Measurements from ENCODE around the gene SELP.

The SELP gene

DNA sequence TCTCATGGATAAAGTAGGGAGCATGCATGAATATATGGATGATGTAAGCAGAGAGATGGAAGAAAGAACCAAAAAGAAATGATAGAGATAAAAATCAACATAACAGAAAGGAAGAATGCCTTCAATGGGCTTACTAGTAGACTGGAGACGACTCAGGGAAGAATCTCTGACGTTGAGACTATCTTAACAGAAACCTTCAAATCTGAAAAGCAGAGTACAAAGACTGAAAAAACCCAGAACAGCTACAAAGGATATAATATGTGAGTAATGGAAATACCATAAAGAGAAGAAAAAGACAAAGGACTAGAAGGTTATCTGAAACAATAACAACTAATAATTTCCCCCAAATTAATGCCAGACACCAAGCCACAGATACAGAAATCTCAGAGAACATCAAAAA, 18.3 kb upstream of the SELP start:
- no peak overlapping the region for H3K9ac ChIP-seq

DNA sequence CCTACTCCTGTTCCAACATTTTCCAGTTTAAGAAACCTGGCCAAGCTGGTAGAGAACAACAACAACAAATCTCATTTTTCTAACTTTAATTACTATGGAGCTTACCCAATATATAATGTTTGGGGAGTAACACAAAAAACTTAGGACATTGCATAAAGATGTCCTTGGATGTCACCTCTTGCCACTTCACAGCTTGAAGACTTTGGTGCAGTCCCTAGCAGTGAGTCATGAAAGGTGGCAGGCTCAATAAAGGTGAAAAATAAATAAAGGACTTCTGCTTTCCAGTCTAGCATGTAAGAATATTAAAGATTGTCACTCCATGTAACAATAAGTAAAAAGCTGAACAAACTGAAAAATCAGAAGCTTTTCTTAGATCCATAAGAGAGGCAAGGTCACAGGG, 17.6 kb upstream of the SELP start:
- Histone ChIP-seq H2AFZ (no peak overlapping the region), H3K36me3 (ENCODE audit: control insufficient read depth, insufficient read depth, low read length) (no peaks in the 10 kb centered on the region), H3K9me3 (ENCODE audit: control insufficient read depth, low read length) (no peaks in the 10 kb centered on the region), H3K27me3 (ENCODE audit: control insufficient read depth, insufficient read depth, low read length) (no peaks in the 10 kb centered on the region), H3K27ac (no peak overlapping the region), H3K9ac (no peak overlapping the region), H3K79me2 (no peaks in the 10 kb centered on the region), H3K4me2 (ENCODE audit: low read length) (no peak overlapping the region), H3K4me1 (peaks cover 2% of the 10 kb centered on the region), H3K4me3 (ENCODE audit: low read depth, low read length) (no peak overlapping the region)
- TF ChIP-seq, protein P1, sequence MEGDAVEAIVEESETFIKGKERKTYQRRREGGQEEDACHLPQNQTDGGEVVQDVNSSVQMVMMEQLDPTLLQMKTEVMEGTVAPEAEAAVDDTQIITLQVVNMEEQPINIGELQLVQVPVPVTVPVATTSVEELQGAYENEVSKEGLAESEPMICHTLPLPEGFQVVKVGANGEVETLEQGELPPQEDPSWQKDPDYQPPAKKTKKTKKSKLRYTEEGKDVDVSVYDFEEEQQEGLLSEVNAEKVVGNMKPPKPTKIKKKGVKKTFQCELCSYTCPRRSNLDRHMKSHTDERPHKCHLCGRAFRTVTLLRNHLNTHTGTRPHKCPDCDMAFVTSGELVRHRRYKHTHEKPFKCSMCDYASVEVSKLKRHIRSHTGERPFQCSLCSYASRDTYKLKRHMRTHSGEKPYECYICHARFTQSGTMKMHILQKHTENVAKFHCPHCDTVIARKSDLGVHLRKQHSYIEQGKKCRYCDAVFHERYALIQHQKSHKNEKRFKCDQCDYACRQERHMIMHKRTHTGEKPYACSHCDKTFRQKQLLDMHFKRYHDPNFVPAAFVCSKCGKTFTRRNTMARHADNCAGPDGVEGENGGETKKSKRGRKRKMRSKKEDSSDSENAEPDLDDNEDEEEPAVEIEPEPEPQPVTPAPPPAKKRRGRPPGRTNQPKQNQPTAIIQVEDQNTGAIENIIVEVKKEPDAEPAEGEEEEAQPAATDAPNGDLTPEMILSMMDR (IDR thresholded peaks at IDR 0.05): no peak

More for the DNA sequence above, 18.3 kb upstream of the SELP start:
- peaks cover 2% of the 10 kb centered on the region for H3K4me1 ChIP-seq
- no peak overlapping the region for H3K27ac ChIP-seq
- no peak overlapping the region for H2AFZ ChIP-seq
- no peak overlapping the region for H3K4me2 ChIP-seq (ENCODE audit: low read length)
- H3K27me3 ChIP-seq (ENCODE audit: control insufficient read depth, insufficient read depth, low read length): no peaks in the 10 kb centered on the region
- H3K4me3 ChIP-seq (ENCODE audit: low read depth, low read length): no peak overlapping the region
- no peaks in the 10 kb centered on the region for H3K36me3 ChIP-seq (ENCODE audit: control insufficient read depth, insufficient read depth, low read length)
- H3K9me3 ChIP-seq (ENCODE audit: control insufficient read depth, low read length): no peaks in the 10 kb centered on the region
- H3K79me2 ChIP-seq: no peaks in the 10 kb centered on the region
- TF ChIP-seq, protein P1 (IDR thresholded peaks at IDR 0.05): no peak

DNA sequence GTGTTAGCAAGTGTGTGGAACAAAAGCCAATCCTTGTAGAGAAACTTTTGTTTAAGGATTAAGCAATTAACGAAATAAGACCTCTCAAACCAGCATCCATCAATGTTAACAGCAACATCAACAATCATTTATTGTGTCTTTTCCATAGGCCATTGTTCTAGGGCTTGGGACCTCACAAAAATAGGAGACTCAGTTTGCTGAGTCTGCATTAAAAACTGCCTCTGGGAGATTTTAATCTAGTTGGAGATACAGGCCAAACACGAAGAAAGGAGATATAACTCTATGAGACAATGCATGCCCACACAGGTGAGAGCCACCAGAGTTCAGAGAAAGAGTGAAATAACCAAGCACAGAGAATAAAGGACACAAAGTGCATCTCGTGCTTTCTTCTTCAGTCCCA, 14.4 kb upstream of the SELP start:
- Histone ChIP-seq H2AFZ (no peak overlapping the region), H3K79me2 (no peaks in the 10 kb centered on the region), H3K27me3 (ENCODE audit: control insufficient read depth, insufficient read depth, low read length) (no peaks in the 10 kb centered on the region), H3K27ac (no peak overlapping the region), H3K9me3 (ENCODE audit: control insufficient read depth, low read length) (no peaks in the 10 kb centered on the region), H3K4me3 (ENCODE audit: low read depth, low read length) (no peak overlapping the region), H3K4me2 (ENCODE audit: low read length) (no peak overlapping the region), H3K4me1 (peaks cover 2% of the 10 kb centered on the region), H3K36me3 (ENCODE audit: control insufficient read depth, insufficient read depth, low read length) (no peaks in the 10 kb centered on the region), H3K9ac (no peak overlapping the region)
- TF ChIP-seq, protein P1 (IDR thresholded peaks at IDR 0.05): no peak

DNA sequence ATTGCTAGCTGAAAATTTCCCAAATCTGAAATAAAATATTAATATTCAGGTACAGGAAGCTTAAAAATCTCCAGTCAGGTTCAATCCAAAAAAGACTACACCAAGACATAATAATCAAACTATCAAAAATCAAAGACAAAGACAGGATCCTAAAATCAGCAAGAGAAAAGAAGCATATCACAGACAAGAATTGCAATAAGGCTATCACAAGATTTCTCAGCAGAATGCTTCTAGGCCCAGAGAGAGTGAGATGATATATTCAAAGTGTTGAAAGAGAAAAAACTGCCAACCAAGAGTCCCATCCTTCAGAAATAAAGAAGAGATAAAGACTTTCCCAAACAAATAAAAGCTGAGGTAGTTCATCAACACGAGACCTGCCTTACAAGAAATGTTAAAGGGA, 5.0 kb upstream of the SELP start:
- no peak overlapping the region for H2AFZ ChIP-seq
- H3K4me3 ChIP-seq (ENCODE audit: low read depth, low read length): no peak overlapping the region
- no peaks in the 10 kb centered on the region for H3K36me3 ChIP-seq (ENCODE audit: control insufficient read depth, insufficient read depth, low read length)
- no peak overlapping the region for H3K27ac ChIP-seq
- H3K9ac ChIP-seq: no peak overlapping the region
- H3K4me1 ChIP-seq: no peaks in the 10 kb centered on the region
- TF ChIP-seq, protein P1 (IDR thresholded peaks at IDR 0.05): no peak
- H3K79me2 ChIP-seq: no peaks in the 10 kb centered on the region
- H3K4me2 ChIP-seq (ENCODE audit: low read length): no peak overlapping the region
- no peaks in the 10 kb centered on the region for H3K9me3 ChIP-seq (ENCODE audit: control insufficient read depth, low read length)
- H3K27me3 ChIP-seq (ENCODE audit: control insufficient read depth, insufficient read depth, low read length): no peaks in the 10 kb centered on the region

DNA sequence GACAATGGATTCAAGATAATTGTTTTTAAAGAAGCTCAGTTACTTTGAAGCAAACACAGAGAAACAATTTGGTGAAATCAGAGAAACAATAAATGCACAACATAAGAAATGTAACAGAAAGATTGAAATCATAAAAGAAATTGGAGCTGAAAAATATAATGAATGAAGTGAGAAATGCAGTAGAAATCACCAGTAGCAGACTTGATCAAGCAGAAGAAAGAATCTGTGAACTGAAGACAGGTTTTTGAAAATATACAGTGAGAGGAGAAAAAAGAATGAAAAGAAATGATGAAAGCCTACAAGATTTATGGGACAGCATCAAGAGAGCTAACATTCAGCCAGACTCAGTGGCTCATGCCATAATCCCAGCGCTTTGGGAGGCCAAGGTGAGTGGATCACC, 4.2 kb upstream of the SELP start:
- no peak overlapping the region for H3K4me2 ChIP-seq (ENCODE audit: low read length)
- H3K4me3 ChIP-seq (ENCODE audit: low read depth, low read length): no peak overlapping the region
- no peaks in the 10 kb centered on the region for H3K9me3 ChIP-seq (ENCODE audit: control insufficient read depth, low read length)
- TF ChIP-seq, protein P1 (IDR thresholded peaks at IDR 0.05): no peak
- no peak overlapping the region for H2AFZ ChIP-seq
- no peak overlapping the region for H3K9ac ChIP-seq
- H3K27ac ChIP-seq: no peak overlapping the region
- H3K79me2 ChIP-seq: no peaks in the 10 kb centered on the region
- H3K36me3 ChIP-seq (ENCODE audit: control insufficient read depth, insufficient read depth, low read length): no peaks in the 10 kb centered on the region
- no peaks in the 10 kb centered on the region for H3K4me1 ChIP-seq
- no peaks in the 10 kb centered on the region for H3K27me3 ChIP-seq (ENCODE audit: control insufficient read depth, insufficient read depth, low read length)

All from parathyroid adenoma (tissue), 2 donors.